Left cardiac atrium (tissue), 4 donors: Measurements from ENCODE around the gene CCDC92. TPM values are rescaled to one million over a fixed set of nuclear protein-coding genes. Genes with fewer than 3 reads are reported as not detected.
A peak's percentile ranks its signal among the peaks of the same experiment; 100 is the strongest.

Experiments used
- ATAC-seq, 2 donors: fragments of 200-7000 bp; cut with Tn5 transposase; one replicate each; pipeline ENCODE4 v1.9.1; 2020; ENCODE audit warnings: mild to moderate bottlenecking in 2 of 2, moderate library complexity in 2 of 2
- DNase-seq: peaks from one replicate; pipeline ENCODE4 v3.0.0-alpha.2; 2020
- intact Hi-C, 2 donors: fragments of 100-400 bp; cut with DNase I; formaldehyde crosslinking; loops; one replicate each; pipeline versions ENCODE4 v1.14.1 to v1.15.1; 2022 to 2023
- total RNA-seq, 2 donors: library from RNA; stranded (reverse); fragmentation: NEBNext Ultra II Directional; extraction: Animal tissue kit (Norgen Biotek cat#: 25700); gene quantifications; one replicate each; pipeline ENCODE4 v1.2.1, GENCODE V29; 2021
- donor health status: DM: no; HTN: yes; CAD: no.
- donor health status: DM: no; HTN: yes; CAD: no; lungs with severe emphysema.
- donor health status: DM: yes; HTN: yes; CAD: no.
- donor health status: Dilated cardiomyopathy.

Gene CCDC92
- total RNA-seq, 2 donors from 2014 or later = 46.3 to 53.8 TPM

DNA sequence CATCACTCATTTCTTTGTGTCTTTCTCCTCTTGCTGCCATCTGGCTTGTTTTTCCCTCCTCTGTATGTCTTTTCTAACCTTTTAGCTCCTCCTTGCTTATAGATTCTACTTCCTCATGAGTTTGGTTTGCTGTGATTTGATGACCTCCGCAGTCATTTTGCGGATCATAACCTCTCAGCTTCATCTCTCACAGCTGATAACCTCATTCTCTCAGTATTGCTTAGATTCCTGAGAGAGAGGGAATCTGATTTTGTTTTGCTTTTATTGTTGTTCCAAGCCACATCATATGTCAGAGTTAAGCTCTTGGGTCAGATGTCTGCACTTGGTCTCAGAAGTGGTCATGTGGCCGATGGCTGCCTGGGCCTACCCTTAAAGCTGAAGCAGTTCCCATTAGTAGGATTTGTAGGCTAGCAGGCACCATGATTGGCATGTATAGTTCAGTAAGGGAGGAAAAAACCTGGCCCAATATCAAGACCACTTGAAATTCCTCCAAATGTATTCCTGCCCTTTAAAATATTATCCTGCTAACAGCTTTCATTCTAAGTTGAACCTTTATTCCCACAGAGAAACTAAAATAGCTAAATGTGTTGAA is 13.8 kb upstream of the CCDC92 start:
- ATAC-seq = peak in 1 of 2 donors; percentile 20
- intact Hi-C loops = loop anchor here (5.0 to 10.0 kb wide), 2 partner anchors 79 to 82 kb away; no protein-coding TSS in a partner anchor
- no peak for DNase-seq

DNA sequence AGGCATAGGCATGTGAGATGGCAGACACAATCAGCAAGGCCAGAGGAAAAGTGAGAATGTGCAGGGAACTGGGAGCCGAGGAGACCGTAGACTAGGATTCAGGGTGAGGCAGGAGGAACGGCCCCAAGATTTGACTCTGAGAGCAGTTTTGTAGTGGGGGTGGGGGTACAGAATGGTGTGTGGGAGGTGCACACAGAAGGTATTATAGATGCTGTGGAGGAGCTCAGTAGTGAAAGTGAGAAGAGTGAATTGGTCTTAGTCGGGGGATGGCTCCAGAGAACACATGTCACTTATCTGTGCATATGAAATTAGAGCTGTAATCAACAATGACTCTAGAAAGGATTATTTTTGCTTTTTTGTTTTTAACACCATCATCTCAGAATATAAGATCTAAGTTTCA is 12.3 kb upstream of the CCDC92 start:
- intact Hi-C loops = loop anchor here (5.0 to 10.0 kb wide), 2 partner anchors 78 to 80 kb away; no protein-coding TSS in a partner anchor
- DNase-seq (no peak), ATAC-seq (no peak)

DNA sequence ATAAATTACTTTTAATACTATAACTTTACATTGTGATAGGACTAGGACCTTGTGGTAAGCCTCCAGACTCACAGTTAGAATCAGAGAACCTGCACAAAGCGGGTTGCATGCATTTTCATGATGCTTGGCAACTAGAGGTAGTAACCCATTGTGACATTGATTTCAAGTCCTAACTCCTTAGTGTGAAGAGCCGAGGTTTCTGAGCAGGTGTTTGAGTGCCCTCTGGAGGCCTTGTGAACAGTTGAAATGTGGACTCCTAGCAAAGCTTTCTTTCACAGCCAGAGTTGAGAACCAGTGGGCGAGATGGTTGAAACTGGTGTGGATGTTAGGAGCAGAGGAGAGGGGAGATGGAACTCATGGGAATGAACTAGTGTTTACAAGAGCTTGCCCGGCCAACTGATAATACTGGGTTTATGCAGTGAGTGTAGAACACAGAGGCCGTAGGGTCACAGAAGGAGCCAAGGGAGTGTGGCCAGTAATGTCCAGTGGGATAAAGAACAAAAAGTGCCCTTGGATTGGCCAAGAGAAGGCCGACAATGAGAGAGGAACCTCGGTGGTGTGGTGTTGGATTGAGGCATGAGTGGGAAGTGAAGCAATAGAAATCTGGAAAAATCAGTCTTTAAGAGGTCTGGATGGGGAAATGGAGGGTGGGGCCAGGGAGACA is 11.3 kb upstream of the CCDC92 start:
- DNase-seq = no peak
- intact Hi-C loops = loop anchor here in 1 of 2 donors (10.0 kb wide), 1 partner anchor 79 kb away; no protein-coding TSS in a partner anchor
- ATAC-seq = peak; percentile 80 to 88

DNA sequence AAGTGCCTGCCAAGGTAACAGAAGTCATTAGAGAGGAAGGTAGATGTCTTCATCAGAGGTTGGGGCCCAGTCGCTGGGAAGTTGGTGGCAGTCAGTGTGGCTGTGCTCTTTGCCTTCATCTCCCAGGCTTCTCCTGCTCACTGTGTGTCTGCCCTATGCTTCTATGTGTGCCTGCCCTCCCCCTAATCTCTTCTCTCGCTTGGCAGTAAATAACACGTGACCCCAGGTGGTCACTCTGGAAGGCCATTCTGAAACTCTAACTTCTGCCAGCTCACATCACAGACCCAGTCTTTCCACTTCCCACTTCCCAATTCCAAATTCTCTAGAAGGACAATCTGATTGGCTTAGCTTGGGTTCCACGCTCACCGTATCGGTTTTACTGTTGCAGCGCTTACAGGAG is 9.6 kb upstream of the CCDC92 start:
- intact Hi-C loops = loop anchor here in 1 of 2 donors (10.0 kb wide), 1 partner anchor 77 kb away; no protein-coding TSS in a partner anchor
- ATAC-seq (no peak), DNase-seq (no peak)

DNA sequence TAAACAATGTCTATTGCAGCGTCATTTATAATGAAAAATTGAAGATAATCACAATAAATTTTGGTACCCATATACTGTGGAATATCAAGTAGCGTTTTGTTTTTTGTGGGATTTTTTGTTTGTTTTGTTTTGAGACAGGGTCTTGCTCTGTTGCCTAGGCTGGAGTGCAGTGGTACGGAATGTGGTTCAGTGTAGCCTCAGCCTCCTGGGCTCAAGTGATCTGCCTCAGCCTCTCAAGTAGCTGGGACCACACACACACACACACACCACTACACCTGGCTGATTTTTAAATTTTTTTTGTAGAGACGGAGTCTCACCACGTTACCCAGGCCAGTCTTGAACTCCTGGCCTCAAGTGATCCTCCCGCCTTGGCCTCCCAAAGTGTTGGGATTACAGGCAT is 6.9 kb upstream of the CCDC92 start:
- DNase-seq (no peak), ATAC-seq (no peak)
- intact Hi-C loops = no loop called here

DNA sequence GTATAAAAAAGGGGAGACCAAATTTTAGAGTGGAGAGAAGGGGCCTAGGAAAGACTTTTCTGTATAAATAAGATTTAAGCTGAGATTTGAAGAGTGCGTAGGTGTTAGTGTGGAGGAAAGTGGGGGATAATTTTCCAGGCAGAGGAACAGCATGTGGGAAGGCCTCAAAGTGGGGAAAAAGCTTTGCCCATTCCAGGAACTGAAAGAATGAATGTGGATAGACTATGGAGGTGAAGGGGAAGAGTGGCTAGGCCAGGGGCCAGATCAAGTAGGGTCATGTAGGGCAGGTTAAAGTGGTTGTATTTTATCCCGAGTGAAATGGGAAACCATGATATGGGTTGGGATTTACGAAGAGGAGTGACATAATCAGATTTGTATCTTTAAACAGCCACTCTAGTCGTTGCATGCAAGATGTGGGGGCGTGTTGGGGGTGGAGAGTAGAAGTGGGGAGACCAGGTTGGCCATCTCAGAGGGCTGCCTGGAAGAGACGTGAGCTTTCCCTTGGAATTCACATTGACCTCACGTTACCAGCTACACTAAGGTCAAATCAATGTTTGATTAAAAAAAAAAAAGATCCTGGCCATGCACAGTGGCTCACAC is 3.7 kb upstream of the CCDC92 start:
- intact Hi-C loops = no loop called here
- ATAC-seq (no peak), DNase-seq (no peak)

DNA sequence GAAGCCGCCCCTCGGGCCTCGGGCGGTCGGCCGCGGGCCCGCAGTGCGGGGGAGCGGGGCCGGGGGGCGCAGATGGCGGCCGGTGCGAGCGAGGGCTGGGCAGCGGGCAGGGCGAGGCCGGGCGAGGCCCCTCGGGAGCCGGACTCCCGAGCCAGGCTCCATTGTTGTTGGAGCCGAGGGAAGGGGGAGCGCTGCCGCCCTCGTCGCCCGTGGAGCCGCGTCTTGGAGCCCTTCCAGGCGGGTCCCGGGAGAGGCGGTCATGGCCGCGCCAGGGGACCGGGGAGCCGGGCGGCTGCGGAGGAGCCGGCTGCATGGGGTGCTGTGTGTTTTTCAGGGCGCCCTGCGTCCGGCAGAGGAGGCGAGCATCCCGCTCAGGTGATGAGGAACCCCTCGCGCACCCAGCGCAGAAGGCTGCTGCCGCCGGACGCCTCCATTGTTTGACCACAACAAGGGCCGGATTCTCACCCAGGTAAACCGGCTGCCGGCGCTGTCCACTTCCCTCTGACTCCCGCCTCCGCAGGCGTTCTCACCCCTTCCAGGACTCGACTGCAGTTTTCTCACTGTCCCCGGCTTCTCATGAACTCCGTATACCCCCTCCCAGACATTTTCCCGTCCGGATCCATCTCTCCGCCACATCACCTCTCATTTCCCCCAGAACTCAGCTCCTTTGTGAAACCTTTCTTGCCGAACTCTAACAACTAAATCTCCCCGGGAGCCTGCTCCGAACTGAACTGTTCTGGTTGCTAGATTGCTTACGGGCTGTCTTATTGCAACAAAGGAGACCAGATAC is 1.1 kb upstream of the CCDC92 start:
- peak; percentile 8 to 20 for ATAC-seq
- DNase-seq = peak; percentile 57
- intact Hi-C loops = no loop called here

DNA sequence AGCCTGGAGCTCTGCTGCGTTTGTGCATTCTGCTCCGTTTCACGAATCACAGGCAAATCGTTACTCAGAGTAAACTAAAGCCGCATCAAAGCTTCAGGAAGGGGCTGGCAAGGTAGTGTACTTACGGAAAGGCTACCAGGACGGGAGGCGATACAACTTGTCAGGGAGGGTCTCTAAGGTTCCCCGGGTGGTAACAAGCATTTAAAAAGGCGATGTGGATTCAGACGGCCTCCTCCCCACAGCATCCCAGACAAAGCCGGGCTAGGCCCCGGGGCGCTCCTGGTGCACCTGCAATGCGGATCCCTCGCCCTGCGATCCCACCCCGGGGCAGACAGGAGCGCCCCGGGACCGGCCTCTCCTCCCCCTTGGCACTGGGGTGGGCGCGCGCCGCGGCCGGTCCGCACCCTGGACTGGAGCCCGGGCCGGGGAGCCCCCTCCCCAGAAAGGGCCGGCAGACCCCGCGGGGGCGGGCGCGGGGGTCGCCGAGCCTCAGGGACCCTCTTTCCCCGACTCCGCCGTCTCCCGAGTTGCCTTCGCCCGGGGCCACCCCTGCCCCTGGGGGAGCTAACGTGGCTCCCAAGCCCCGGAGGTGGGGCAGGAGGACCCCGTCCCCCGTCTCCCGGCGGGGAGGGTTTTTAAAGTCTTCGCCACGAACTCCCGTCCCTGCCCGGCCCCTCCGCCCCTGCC is 718 bp downstream of the CCDC92 start:
- intact Hi-C loops = no loop called here
- DNase-seq = peak; percentile 34
- ATAC-seq = peak; percentile 0 to 12

DNA sequence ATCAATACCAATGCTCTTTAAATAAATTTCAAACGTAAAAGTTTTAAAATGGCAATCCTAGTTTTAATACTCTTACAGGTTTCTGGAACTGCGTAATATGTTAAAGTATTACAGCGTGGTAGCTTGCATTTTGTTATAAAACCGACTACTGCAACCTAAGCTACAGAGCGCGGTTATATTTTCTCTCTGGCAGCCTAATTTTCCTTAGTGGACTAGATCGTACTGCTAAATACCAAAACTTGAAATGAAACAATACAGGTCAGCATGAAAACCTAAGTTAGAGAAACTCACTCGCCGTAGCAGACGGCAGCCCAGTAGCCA is 1.2 kb downstream of the CCDC92 start:
- no peak for DNase-seq
- ATAC-seq = no peak
- intact Hi-C loops = no loop called here

DNA sequence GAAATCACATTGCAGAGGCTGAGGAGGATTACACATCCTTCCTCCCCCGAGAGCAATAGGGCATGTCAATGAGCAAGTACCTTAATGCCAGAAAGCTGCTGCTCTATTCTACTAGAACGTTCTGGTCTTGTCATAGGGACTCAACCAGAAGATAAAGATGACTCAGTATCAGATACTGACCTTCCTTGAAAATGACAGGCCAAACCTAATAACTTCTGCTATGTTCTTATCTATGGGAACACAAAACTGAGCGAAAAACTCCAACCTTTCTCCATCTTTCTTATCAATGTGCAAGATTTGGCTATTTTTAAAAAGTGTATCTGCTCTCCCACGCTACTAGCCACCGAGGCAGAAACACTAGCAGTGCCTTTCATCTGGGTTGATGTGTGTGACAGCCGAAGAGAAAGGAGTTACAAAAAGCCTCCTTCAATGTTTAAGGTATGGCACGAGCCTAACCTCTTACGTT is 5.5 kb downstream of the CCDC92 start:
- intact Hi-C loops = no loop called here
- ATAC-seq (no peak), DNase-seq (no peak)

DNA sequence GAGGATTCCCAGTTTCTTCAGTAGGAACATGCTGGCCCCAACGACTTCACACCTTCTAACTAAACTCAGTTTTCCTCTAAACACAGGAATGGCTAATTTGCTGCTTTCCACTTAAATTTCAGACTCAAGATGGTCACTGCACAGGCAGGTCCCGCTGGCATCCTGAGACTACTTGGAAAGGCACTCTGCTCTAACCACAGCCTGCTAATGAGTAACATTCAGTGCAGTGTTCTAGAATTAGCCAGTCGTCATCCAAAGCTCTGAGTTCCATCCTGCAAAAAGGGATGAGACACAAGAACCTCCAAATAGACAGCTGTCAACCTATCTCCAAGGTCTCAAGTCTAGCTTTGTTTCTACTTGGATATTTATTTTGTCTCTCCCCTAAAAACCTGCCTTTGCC is 6.0 kb downstream of the CCDC92 start:
- DNase-seq (no peak), ATAC-seq (no peak)
- intact Hi-C loops = no loop called here

DNA sequence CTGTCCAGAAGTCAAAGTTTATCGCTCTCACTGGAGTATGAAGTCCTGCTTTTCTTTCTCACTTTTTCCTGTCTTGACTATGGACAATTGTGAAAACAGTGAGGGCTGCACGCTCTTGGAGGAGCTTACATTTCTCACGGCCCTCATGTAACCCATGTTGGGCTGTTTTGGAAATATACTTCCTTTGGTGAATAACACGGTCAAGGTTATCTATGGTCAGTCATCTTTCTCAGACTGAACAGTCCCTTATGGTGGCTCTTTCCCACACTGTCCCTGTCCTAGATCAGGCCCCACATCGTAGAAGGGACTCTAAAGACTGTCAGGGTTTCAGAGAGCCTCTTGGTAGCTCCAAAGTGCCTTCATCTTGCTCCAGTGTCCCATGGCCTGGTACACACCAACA is 7.2 kb downstream of the CCDC92 start:
- DNase-seq (no peak), ATAC-seq (peak in 1 of 2 donors; percentile 30)
- intact Hi-C loops = no loop called here

DNA sequence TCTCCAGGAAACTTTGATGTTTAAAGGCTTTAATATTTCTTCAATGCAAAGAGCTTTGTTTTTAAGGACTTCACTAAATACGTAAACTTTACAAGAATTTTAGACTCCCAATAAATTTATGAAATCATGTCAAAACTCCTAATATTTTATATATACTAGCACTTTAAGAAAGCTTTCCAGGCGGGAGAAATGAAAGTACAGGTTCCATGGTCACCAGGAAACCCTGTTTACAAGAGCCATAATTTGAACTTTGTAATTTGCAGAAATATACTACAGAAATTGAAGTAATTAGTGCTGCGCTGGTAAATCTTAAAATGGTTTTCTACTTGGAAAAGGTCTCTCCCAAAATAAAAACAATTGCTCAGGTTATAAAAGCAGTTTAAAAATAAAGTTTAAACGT is 8.8 kb downstream of the CCDC92 start:
- intact Hi-C loops = no loop called here
- ATAC-seq = no peak
- no peak for DNase-seq

DNA sequence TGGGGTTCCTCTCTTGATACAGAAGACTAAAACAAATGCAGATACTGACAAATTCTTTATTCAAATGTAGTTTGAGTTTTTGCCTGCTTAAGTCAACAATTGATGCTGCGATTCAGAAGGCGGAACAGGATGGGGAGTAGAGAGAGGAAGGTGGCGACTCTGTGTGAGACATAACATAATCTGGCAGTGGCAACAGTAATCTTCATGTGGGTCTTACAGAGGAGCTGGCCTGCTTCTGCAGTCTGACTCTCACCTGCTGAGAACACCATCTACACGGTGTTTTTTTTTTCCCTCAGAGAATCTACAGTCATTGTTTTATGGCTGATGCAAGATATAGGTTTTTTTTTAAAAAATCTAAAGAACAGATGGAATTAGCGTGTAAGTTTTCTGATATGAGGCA is 10.1 kb downstream of the CCDC92 start:
- DNase-seq = no peak
- no peak for ATAC-seq
- intact Hi-C loops = no loop called here

DNA sequence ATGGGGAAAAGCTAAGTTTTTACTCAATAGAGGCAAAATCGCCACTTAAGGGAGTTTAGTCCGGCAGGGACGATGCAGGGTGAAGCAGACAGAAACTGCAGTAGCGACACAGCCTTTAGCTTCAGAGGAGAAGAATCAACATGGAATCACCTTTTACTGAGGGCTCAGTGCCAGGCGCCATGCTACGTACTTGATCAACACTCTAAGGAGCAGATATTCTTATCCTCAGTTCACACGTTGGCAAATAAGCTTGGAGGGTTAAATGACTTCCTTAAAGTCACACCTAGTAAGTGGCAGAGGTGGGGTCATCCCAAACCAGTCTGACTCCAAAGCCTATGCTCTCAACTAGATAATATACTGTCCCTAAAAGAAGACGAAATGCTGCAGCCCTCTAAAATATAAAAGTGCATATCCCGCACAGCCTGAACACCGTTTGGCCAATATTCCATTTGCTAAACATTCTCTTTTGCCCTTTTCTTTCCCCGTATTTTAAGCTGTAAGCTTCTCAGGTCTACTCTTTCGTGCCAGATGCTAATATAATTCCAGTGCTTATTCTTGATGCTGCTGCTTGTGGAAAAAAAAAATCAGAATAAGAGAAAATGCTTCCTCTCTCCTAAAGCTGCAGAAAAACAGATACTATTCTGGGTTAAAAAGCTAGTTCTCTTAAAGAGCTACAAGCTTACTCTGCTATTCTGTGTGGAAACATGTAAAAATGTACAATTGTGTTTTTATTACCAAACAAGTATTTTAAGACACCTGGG is 10.9 kb downstream of the CCDC92 start:
- DNase-seq (no peak), ATAC-seq (no peak)
- intact Hi-C loops = no loop called here

DNA sequence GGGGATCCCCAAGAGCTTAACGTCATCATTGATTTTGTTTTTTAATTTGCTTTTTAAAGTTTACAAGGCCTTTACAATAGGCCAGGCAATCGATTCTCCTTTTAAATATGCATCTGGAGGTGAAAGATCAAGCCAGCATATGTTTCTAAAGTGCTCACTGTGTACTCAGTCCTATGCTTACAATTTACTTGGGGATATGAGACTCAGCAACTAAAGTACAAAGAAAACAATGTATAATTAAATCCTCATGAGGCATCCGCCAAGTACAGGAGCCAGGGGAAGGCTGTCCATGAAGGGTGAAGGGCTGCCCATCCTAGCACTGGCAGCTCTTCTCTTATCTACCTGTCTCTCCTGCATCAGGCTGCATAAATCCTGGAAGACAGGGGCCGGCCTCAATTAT is 11.8 kb downstream of the CCDC92 start:
- no peak for DNase-seq
- no peak for ATAC-seq
- intact Hi-C loops = no loop called here

DNA sequence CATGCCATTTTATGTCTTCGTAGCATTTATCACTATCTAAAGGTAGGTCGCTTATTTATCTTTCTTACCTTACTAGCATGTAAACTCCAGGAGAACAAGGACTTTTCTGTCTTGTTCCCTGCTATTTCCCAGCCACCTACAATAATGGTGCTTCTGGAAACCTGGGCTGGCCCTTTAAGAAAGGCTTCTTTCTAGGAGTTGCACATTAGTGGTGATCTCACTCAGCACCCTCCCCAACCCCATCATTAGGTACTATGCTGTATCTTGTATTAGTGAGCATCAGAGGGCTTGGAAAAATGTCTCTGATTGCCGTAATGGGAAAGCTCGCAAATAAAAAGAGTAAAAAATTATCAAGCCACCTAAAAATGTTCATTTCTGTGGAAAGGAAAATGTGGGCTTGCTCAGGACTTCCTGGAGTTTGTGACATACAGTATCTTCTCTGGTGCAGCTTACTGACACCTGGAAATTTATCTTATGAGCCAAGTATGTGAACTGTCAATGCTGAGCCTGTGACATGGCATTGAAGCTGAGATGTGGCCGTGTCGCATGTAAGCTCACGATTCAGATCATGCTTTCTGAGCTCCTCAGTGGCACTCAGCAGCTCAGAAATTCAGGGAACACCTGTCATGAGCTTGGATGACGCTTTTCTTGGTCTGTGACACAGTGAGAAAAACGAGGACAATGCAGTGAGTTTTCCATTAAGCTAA is 12.4 kb downstream of the CCDC92 start:
- intact Hi-C loops = no loop called here
- DNase-seq (no peak), ATAC-seq (no peak)

DNA sequence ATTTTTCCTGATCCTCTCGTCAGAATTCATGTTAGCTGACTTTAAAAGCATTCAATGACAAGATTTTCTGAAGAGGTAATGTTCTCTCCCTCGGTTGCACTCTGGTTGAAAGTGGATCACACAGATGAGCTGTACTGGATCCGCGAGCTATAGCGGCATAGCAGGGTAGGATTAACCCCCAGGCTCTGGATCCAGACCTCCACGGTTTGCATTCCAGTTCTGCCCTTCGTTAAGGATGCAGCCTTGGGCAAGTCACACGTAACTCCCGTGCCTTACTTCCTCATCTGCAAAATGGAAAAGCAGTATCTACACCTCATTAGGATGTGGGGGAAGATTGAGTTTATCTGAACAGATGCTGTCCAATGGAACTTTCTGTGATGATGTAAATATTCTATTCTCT is 13.8 kb downstream of the CCDC92 start:
- intact Hi-C loops = no loop called here
- DNase-seq (no peak), ATAC-seq (no peak)
